Islet precursor cell (in vitro differentiated cells): ENCODE data around the gene PASD1.
"Not testable (repeated sequence)": the region's sequence is repeated elsewhere in the genome, so short reads cannot be mapped to it uniquely, and the experiment has no call there.

Source experiments
- DNase-seq: peaks from one replicate; pipeline ENCODE4 v3.0.0-alpha.2; 2018

PASD1 gene, protein sequence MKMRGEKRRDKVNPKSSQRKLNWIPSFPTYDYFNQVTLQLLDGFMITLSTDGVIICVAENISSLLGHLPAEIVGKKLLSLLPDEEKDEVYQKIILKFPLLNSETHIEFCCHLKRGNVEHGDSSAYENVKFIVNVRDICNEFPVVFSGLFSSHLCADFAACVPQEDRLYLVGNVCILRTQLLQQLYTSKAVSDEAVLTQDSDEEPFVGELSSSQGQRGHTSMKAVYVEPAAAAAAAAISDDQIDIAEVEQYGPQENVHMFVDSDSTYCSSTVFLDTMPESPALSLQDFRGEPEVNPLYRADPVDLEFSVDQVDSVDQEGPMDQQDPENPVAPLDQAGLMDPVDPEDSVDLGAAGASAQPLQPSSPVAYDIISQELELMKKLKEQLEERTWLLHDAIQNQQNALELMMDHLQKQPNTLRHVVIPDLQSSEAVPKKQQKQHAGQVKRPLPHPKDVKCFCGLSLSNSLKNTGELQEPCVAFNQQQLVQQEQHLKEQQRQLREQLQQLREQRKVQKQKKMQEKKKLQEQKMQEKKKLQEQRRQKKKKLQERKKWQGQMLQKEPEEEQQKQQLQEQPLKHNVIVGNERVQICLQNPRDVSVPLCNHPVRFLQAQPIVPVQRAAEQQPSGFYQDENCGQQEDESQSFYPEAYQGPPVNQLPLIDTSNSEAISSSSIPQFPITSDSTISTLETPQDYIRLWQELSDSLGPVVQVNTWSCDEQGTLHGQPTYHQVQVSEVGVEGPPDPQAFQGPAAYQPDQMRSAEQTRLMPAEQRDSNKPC

DNA sequence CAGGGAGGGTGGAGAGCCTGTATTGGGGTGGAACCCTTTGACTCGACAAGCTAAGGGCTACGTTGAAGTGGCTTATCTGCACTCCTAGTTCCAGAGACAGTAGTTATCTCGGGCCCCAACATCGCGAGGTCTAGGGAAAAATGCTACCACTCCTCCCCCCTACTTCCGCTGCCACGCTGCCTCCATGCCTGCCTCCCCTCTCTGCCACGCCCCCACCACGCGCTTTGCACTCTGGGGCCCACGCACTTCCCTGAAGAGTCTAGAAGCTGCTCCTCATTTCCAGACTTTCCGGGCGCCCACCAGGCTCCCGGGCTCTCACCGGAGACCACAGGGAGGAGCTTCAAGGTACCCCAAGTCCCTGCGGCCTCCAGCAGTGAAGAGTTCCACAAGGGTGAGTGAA lies at the start of gene PASD1:
Gene PASD1 (plus strand): TSS at position 227 of the 400 bp plus-strand sequence. CDS start 37,879 bp downstream, outside the sequence.
- no peak for DNase-seq

DNA sequence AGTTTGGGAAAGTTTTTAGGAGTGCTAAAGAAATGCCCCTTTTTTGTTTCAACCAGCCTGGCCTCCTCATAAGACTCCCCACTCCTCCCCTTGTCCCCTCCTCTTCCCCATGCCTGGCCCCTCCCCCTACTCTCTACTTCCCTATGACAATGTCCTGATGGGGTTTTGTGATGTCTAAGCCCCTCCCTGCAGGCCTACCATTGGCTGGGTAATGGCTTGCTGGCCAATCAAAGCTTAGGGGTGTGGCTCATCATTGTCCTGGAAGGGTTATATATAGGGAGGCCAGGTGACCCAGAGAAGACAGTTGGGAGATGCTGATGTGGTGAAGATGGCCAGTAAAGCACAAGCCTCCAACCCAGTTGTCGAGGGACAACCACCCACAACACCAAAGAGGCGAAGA lies 48.2 kb upstream of the PASD1 start:
- DNase-seq = no peak

- no peak for DNase-seq
Measured at GRCh38 chrX:151516538-151517187, 46.8 kb upstream of the PASD1 start.

DNA sequence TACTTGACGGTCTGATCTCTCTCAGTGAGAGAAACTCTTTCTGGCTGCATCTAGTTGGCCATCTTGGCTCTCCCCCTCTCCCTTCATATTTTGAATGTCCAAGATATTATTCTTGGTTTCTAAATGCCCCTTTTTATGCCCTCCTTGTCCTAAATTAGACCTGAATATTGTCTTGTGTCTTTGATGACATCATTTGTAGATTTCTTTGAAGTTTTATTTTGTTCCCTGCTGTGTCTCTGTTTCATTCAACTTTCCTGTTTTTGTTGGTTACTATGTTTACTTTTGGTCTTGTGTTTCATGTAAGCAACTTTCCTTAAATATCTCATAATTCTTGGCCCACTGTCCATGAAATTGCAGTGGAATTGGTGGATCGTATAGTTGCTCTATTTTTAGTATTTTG lies 46.1 kb upstream of the PASD1 start:
- DNase-seq = no peak

DNA sequence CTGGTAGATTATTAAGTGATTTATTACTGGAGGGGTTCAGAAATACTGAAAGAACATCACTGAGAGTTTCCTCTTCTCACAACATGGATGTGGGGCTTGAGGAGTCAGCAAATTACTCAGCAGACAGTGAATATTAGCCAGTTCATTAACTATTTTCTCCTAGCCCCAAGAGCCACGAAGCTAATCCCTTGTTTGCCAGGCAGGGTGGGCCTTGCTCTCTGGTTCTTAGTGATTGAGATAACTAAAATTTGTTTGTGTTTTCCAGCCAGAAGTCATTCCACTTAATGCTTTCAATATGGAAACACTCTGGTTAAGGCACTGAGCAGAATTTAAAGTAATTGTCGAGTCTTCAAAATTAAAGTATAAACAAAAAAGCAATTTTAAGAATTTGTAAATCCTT lies 40.1 kb upstream of the PASD1 start:
- no peak for DNase-seq

- no peak for DNase-seq
Measured at GRCh38 chrX:151536571-151536970, 26.9 kb upstream of the PASD1 start.

DNA sequence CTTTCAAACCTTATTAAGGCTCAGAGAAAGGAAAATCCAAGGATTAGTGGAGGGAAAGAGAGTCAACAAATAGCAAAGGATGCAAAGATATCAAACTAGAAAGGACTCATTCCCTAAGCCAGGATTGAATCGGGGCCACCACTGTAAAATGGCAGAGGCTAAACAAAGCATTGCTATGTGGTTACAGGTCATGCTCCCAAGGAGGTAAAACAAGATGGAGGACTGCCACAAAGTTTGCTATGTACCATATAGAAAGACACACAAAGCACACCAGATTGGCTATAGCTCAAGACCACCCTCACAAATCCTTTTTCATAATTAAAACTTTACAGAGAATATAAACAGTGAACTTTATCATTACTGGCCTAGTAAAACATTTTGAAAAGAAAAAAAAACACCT lies 25.9 kb upstream of the PASD1 start:
- DNase-seq = no peak

- DNase-seq = no peak
Measured at GRCh38 chrX:151538190-151539122, 25.0 kb upstream of the PASD1 start.

DNA sequence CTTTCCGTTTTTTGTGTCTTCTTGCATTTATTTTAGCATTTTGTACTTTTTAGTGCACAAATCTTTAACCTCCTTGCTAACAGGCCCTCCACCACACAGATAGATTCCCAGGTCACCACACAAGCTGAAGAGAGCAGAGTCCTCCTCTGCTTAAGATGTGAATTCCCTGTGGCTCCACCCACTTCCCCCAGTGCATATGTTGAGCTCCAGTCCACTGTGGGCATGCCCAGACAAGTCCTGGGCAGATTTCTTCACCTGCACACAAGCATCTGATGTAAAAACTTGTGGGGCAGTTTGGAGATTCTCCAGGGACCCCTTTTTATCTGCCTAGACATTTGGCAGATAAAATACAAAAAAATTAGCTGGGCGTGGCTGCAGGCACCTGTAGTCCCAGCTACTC lies 19.8 kb upstream of the PASD1 start:
- peak; percentile 63 for DNase-seq

GRCh38 chrX:151546226-151546625 lies 17.2 kb upstream of the PASD1 start:
- DNase-seq = peak; percentile 57

DNA sequence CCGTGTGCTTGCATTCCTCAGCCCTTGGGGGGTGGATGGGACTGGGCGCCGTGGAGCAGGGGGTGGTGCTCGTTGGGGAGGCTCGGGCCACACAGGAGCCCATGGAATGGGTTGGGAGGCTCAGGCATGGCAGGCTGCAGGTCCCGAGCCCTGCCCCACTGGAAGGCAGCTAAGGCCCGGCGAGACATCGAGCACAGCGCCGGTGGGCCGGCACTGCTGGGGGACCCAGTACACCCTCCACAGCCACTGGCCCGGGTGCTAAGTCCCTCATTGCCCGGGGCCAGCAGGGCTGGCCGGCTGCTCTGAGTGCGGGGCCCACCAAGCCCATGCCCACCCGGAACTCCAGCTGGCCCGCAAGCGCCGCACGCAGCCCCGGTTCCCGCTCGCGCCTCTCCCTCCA lies 12.3 kb upstream of the PASD1 start:
- DNase-seq = not testable (repeated sequence)

- DNase-seq = peak; percentile 61
Measured at GRCh38 chrX:151552743-151553142, 10.7 kb upstream of the PASD1 start.

DNA sequence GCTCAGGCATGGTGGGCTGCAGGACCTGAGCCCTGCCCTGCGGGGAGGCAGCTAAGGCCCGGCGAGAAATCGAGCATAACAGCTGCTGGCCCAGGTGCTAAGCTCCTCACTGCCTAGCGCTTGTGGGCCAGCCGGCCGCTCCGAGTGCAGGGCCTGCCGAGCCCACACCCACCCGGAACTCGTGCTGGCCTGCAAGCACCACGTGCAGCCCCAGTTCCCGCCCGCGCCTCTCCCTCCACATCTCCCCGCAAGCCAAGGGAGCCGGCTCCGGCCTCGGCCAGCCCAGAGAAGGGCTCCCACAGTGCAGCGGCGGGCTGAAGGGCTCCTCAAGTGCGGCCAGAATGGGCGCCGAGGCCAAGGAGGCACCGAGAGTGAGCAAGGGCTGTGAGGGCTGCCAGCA lies 8.2 kb upstream of the PASD1 start:
- DNase-seq = not testable (repeated sequence)

DNA sequence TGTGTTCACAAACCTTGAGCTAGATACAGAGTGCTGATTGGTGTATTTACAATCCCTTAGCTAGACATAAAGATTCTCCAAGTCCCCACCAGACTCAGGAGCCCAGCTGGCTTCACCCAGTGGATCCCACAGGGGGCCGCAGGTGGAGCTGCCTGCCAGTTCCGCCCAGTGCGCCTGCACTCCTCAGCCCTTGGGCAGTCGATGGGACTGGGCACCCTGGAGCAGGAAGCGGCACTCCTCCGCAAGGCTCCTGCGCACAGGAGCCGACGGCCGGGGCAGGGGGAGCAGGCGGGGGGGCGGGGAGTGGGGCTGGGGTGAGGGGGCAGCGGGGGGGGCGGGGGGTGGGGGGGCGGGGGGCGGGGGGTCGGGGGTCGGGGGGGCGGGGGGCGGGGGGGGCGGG lies 990 bp upstream of the PASD1 start:
- DNase-seq = not testable (repeated sequence)

DNA sequence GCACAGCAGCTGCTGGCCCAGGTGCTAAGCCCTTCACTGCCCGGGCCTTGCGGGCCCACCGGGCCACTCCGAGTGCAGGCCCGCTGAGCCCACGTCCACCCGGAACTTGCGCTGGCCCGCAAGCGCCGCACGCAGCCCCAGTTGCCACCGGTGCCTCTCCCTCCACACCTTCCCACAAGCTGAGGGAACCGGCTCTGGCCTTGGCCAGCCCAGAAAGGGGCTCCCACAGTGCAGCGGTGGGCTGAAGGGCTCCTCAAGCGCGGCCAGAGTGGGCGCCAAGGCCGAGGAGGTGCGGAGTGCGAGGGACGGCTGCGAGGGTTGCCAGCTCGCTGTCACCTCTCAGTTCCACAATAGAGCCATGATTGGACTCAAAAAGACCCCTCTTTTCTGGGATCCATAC lies 472 bp upstream of the PASD1 start:
- DNase-seq = not testable (repeated sequence)

GRCh38 chrX:151564035-151564434 lies 560 bp downstream of the PASD1 start:
- no peak for DNase-seq

DNA sequence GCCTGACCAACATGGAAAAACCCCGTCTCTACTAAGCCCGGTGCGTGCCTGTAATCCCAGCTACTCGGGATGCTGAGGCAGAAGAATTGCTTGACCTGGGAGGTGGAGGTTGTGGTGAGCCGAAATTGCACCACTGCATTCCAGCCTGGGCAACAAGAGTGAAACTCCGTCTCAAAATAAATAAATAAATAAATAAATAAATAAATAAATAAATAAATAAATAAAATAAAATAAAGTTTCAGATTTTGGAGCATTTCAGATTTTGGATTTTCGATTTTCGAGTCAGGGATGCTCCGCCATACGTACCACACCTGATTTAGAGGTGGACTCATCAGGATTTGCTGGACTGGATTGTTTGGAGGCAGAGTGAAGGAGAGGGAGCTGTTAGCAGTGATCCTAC lies 3.4 kb downstream of the PASD1 start:
- not testable (repeated sequence) for DNase-seq

- DNase-seq = no peak
Measured at GRCh38 chrX:151570561-151570960, 7.1 kb downstream of the PASD1 start.

DNA sequence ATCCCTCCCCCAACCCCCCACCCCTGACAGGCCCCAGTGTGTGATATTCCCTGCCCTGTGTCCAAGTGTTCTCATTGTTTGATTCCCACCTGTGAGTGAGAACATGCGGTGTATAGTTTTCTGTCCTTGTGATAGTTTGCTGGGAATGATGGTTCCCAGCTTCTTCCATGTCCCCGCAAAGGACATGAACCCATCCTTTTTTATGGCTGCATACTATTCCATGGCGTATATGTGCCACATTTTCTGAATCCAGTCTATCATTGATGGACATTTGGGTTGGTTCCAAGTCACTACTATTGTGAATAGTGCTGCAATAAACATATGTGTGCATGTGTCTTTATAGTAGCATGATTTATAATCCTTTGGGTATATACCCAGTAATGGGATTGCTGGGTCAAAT lies 29.9 kb downstream of the PASD1 start:
- DNase-seq = not testable (repeated sequence)

DNA sequence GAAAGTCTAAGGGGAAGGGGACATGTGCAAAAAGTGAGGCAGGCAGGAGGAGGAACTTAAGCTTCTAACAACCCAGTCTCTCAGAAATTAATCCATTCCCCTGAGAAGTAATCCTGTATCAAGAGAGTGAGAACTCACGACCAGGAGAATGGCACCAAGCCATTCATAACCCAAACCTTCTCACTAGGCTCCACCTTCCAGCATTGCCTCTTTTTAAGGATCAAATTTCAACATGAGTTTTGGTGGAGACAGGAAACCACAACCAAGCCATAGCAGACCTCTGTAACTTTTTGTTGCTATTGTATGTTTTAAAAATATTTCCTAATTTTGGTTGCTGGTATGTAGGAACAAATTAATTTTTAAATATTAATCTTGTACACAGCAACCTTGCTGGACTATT lies 32.8 kb downstream of the PASD1 start:
- no peak for DNase-seq

- no peak for DNase-seq
Measured at GRCh38 chrX:151604931-151605330, 41.5 kb downstream of the PASD1 start.

DNA sequence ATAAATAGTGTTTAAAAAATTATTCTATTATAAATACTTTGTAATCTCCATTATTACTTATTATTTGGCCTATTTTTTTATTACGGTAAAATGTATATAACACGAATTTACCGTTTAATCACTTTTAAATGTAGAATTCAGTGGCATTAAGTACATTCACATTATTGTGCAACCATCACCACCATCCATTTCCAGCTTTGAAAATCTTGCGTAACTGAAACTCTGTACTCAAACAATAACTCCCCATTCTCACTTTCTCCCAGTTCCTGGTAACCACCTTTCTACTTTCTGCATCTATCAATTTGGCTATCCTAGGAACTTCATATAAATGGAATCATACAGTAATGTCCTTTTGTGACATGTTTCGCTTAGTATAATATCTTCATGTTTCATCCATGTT lies 45.7 kb downstream of the PASD1 start:
- no peak for DNase-seq

GRCh38 chrX:151621422-151621821 lies 57.9 kb downstream of the PASD1 start:
- no peak for DNase-seq
